Endothelial cell of umbilical vein (primary cell): ENCODE measurements around the gene MED27. TPM values are rescaled to one million over a fixed set of nuclear protein-coding genes. Genes with fewer than 3 reads are reported as not detected.

ENCODE experiments used
- BruUV-seq: library from RNA; stranded (reverse); fragments of 400-500 nt; replicated peaks from 2 replicates; lab custom pipeline; 2021; lab: Mats Ljungman, UMichigan
- CTCF ChIA-PET: fragments of 300-600, 350-600 bp; sonication (Branson Sonifier 250); formaldehyde crosslinking; loops from one replicate; lab custom pipeline; 2021; ENCODE audit warnings: antibody characterized with exemption, inconsistent platforms; lab: Charles Lee
- POLR2A ChIA-PET: fragments of 300-600, 350-600 bp; sonication (Branson Sonifier 250); formaldehyde crosslinking; loops from one replicate; lab custom pipeline; 2021; ENCODE audit warnings: antibody characterized with exemption, inconsistent platforms; lab: Charles Lee
- DNase-seq: peaks from one replicate; pipeline ENCODE4 v3.0.0-alpha.2; 2011; ENCODE audit warnings: low read depth, low spot score
- FAIRE-seq: peaks from 2 replicates; lab custom pipeline; 2011; peaks lifted over from hg19 to GRCh38; lab: Jason Lieb, UNC
- H2AFZ ChIP-seq: 2 replicates; pipeline ENCODE4 v1.6.0; 2012; ENCODE audit warnings: low read depth, low read length, control low read depth, inconsistent platforms
- H3K27ac ChIP-seq: 2 replicates; pipeline ENCODE4 v1.5.1; 2011; ENCODE audit warnings: low read depth, mild to moderate bottlenecking, control low read depth, low read length, moderate library complexity; ENCODE audit not compliant: insufficient read depth
- H3K27me3 ChIP-seq, 2 experiments: 2 replicates each; pipeline versions ENCODE4 v1.6.0 to v1.6.1; 2011; ENCODE audit warnings: low read length in 2 of 2, mixed read lengths in 1 of 2; ENCODE audit not compliant: control insufficient read depth in 2 of 2, insufficient read depth in 2 of 2
- H3K36me3 ChIP-seq, 2 experiments: 2 replicates in 1 of 2; 3 replicates in 1 of 2; pipeline ENCODE4 v1.5.1; 2011; ENCODE audit warnings: low read length in 2 of 2, mild to moderate bottlenecking in 1 of 2, moderate library complexity in 1 of 2; ENCODE audit not compliant: control insufficient read depth in 2 of 2, insufficient read depth in 2 of 2; ENCODE audit errors: extremely low read depth in 1 of 2
- H3K4me1 ChIP-seq: 3 replicates; pipeline ENCODE4 v1.5.1; 2011; ENCODE audit warnings: mild to moderate bottlenecking, low read length; ENCODE audit not compliant: control insufficient read depth, insufficient read depth; ENCODE audit errors: extremely low read depth
- H3K4me2 ChIP-seq: 2 replicates; pipeline ENCODE4 v1.6.1; 2011; ENCODE audit warnings: low read length, control low read depth, mixed read lengths; ENCODE audit not compliant: insufficient read depth
- H3K4me3 ChIP-seq, 3 experiments: fragments of 200-600 bp in 1 of 3; sonication (generic), shearing (Covaris generic) in 1 of 3; replicated peaks in 1 of 3; 2 replicates each; pipeline ENCODE4 v1.5.1; 2011 to 2016; ENCODE audit warnings: control low read depth in 3 of 3, low read length in 3 of 3, mild to moderate bottlenecking in 2 of 3, inconsistent platforms in 1 of 3, low read depth in 1 of 3, moderate library complexity in 1 of 3; ENCODE audit not compliant: insufficient read depth in 1 of 3
- H3K79me2 ChIP-seq: 2 replicates; pipeline ENCODE4 v1.6.0; 2012; ENCODE audit warnings: low read length, inconsistent platforms; ENCODE audit not compliant: control insufficient read depth, insufficient read depth
- H3K9ac ChIP-seq: replicated peaks from 2 replicates; pipeline ENCODE3; 2011; ENCODE audit warnings: low read length, control low read depth; ENCODE audit not compliant: insufficient read depth; ENCODE audit errors: extremely low read depth
- H3K9me1 ChIP-seq: replicated peaks from 3 replicates; pipeline ENCODE4 v1.6.0; 2011; ENCODE audit warnings: mild to moderate bottlenecking, low read length; ENCODE audit not compliant: control insufficient read depth, insufficient read depth; ENCODE audit errors: extremely low read depth
- H3K9me3 ChIP-seq: replicated peaks from 2 replicates; pipeline ENCODE4 v1.5.1; 2012; ENCODE audit warnings: low read length, inconsistent platforms; ENCODE audit not compliant: control insufficient read depth, insufficient read depth
- H4K20me1 ChIP-seq: replicated peaks from 2 replicates; pipeline ENCODE3; 2011; ENCODE audit warnings: mild to moderate bottlenecking, low read length; ENCODE audit not compliant: control insufficient read depth, insufficient read depth; ENCODE audit errors: extremely low read depth
- EZH2 ChIP-seq: IDR thresholded peaks from 2 replicates; pipeline ENCODE4 v1.6.1; 2012; ENCODE audit warnings: borderline replicate concordance, low read depth, mild to moderate bottlenecking, moderate library complexity, low read length, inconsistent platforms; ENCODE audit not compliant: severe bottlenecking
- FOS ChIP-seq: IDR thresholded peaks from 2 replicates; pipeline ENCODE4 v1.6.1; 2011; ENCODE audit warnings: mild to moderate bottlenecking, low read length, moderate library complexity, borderline replicate concordance; ENCODE audit not compliant: insufficient read depth
- GATA2 ChIP-seq: IDR thresholded peaks from 2 replicates; pipeline ENCODE4 v1.7.0; 2011; ENCODE audit warnings: low read depth, mild to moderate bottlenecking, moderate library complexity, mixed read lengths, low read length; ENCODE audit not compliant: insufficient read length, insufficient read depth
- JUN ChIP-seq: IDR thresholded peaks from 2 replicates; pipeline ENCODE4 v1.6.1; 2011; ENCODE audit warnings: borderline replicate concordance, low read depth; ENCODE audit not compliant: insufficient read length, insufficient read depth
- MYC ChIP-seq: IDR thresholded peaks from one replicate; pipeline ENCODE4 v1.6.1; 2011; ENCODE audit warnings: mild to moderate bottlenecking, low read depth, low read length
- POLR2A ChIP-seq: IDR thresholded peaks from 2 replicates; pipeline ENCODE4 v1.6.1; 2012; ENCODE audit warnings: low read depth, mild to moderate bottlenecking, control low read depth, low read length
- POLR2AphosphoS5 ChIP-seq: IDR thresholded peaks from 2 replicates; pipeline ENCODE4 v1.6.1; 2012; ENCODE audit warnings: low read depth, mild to moderate bottlenecking, control low read depth, low read length, moderate library complexity; ENCODE audit not compliant: insufficient read depth
- dilution Hi-C: fragments of 300-500 bp; cut with MboI; formaldehyde crosslinking; loops from one replicate; pipeline ENCODE4 v1.15.0; 2019; ENCODE audit warnings: low sequenced_read_pairs; ENCODE audit not compliant: extremely low pct_ligation_motif_present
- intact Hi-C: fragments of 100-400 bp; cut with micrococcal nuclease; formaldehyde crosslinking; loops from one replicate; pipeline ENCODE4 v1.10.0; 2022
- polyA plus RNA-seq, 4 experiments: library from polyadenylated mRNA; depleted of rRNA in 3 of 4; stranded (reverse) in 3 of 4; unstranded in 1 of 4; fragments of >200 nt; gene quantifications; 2 replicates each; pipeline versions ENCODE4 v1.2.1 to v1.2.3, GENCODE V29; 2011 to 2012; ENCODE audit warnings: missing spikeins in 1 of 4
- total RNA-seq: library from RNA; stranded (reverse); gene quantifications from 2 replicates; pipeline ENCODE4 v1.2.3, GENCODE V29; 2021
- TF ChIP-seq, protein P1 (sequence below): IDR thresholded peaks from 2 replicates; pipeline ENCODE4 v1.6.1; 2011; ENCODE audit not compliant: insufficient read depth, insufficient read length
- TF ChIP-seq, protein P2 (sequence below), 2 donors: IDR thresholded peaks; 1 replicate in 1 of 2; 2 replicates in 1 of 2; pipeline ENCODE4 v1.5.1; 2011; ENCODE audit warnings: low read length in 2 of 2, mild to moderate bottlenecking in 2 of 2, moderate library complexity in 2 of 2, control low read depth in 1 of 2, inconsistent platforms in 1 of 2, low read depth in 1 of 2; ENCODE audit not compliant: insufficient read depth in 1 of 2; ENCODE audit errors: extremely low read depth in 1 of 2

Gene MED27
- total and polyA plus RNA-seq, 2 donors (not counting 3 experiments of a cell fraction or from before 2014, with no cell fraction given) = 27.9 to 47.8 TPM

DNA sequence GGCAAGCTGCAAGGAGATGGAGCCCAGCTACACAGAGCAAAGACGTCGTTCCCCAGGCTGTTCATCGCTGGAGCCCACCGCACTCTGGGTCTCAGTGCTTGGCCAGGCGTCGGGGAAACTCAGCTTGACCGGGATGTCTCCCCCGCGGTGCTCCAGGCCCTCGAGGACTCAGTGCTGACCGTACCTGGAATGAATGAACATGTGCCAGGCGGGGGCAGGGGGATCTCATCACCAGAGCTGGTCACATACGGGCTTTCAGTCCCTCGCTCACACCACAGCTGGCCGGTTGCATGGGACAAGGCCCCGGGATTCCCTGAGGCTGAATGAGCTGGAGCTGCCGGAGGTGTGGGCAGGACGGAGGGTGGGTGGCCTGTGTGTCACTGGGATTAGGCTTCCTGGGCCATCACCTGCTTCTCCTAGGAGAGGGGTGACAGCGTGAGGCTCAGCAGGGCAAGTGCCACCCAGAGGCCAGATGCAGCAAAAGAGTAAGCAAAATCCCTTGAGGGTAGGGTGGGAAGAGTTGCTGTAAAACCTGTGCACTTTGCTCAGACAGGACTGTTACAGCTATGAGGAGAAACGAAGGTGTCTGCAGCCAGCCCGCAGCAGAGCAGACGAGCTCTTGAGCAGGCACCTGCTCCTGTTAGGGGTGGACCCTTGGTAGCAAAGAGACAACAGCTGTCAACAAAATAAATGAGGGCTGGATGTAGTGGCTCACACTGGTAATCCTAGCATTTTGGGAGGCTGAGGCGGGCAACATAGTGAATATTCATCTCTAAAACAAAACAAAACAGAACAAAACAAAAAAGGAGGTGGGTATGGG, 269.1 kb downstream of the MED27 start:
- H3K27ac ChIP-seq = no peak overlapping the region
- no peak overlapping the region for H3K4me3 ChIP-seq

More for the DNA sequence above, 269.1 kb downstream of the MED27 start:
- H3K36me3 ChIP-seq = no peaks in the 10 kb centered on the region
- intact Hi-C loops (no loop called here), dilution Hi-C loops (loop anchor here (25.0 kb wide), 1 partner anchor 302 kb away; no protein-coding TSS in a partner anchor)
- H3K9me1 ChIP-seq = no peaks in the 10 kb centered on the region
- DNase-seq = no peak
- BruUV-seq = no TSS peak
- H3K9me3 ChIP-seq = no peaks in the 10 kb centered on the region
- peaks cover 0 to 2% of the 10 kb centered on the region in 2 experiments for H3K27me3 ChIP-seq
- no peak overlapping the region for H3K4me2 ChIP-seq
- FAIRE-seq = no peak
- H2AFZ ChIP-seq = no peak overlapping the region
- no peak for TF ChIP-seq FOS
- TF ChIP-seq POLR2AphosphoS5 = no peak
- no peak for TF ChIP-seq JUN
- TF ChIP-seq, protein P1, sequence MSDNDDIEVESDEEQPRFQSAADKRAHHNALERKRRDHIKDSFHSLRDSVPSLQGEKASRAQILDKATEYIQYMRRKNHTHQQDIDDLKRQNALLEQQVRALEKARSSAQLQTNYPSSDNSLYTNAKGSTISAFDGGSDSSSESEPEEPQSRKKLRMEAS = no peak
- no peak for TF ChIP-seq MYC
- TF ChIP-seq EZH2 = no peak
- TF ChIP-seq POLR2A = no peak
- no peak for TF ChIP-seq GATA2
- TF ChIP-seq, protein P2, sequence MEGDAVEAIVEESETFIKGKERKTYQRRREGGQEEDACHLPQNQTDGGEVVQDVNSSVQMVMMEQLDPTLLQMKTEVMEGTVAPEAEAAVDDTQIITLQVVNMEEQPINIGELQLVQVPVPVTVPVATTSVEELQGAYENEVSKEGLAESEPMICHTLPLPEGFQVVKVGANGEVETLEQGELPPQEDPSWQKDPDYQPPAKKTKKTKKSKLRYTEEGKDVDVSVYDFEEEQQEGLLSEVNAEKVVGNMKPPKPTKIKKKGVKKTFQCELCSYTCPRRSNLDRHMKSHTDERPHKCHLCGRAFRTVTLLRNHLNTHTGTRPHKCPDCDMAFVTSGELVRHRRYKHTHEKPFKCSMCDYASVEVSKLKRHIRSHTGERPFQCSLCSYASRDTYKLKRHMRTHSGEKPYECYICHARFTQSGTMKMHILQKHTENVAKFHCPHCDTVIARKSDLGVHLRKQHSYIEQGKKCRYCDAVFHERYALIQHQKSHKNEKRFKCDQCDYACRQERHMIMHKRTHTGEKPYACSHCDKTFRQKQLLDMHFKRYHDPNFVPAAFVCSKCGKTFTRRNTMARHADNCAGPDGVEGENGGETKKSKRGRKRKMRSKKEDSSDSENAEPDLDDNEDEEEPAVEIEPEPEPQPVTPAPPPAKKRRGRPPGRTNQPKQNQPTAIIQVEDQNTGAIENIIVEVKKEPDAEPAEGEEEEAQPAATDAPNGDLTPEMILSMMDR (IDR thresholded peaks at IDR 0.05; ENCODE audit: extremely low read depth in 1 of 2, insufficient read depth in 1 of 2, low read depth in 1 of 2, low read length in 2 of 2) = no peak
- no peak overlapping the region for H3K9ac ChIP-seq
- CTCF ChIA-PET = interaction anchor here (1.1 to 1.3 kb wide), 2 partner anchors 11 to 442 kb away, joined by 3 read pairs; no protein-coding TSS in a partner anchor
- no peaks in the 10 kb centered on the region for H3K4me1 ChIP-seq
- H3K79me2 ChIP-seq = no peaks in the 10 kb centered on the region
- POLR2A ChIA-PET = no interaction called here
- H4K20me1 ChIP-seq = no peaks in the 10 kb centered on the region

Other genes with a start within 250 kb of the MED27 start
- 0.88 TPM in 1 of 2 replicates, not detected in the other for gene NTNG2, start 82.2 kb upstream of the MED27 start, total RNA-seq
- gene NTNG2, start 82.2 kb upstream of the MED27 start, polyA plus RNA-seq = 0.08 and 0.11 TPM in 2 replicates